ENCODE measurements around the gene DCDC2.

DNA sequence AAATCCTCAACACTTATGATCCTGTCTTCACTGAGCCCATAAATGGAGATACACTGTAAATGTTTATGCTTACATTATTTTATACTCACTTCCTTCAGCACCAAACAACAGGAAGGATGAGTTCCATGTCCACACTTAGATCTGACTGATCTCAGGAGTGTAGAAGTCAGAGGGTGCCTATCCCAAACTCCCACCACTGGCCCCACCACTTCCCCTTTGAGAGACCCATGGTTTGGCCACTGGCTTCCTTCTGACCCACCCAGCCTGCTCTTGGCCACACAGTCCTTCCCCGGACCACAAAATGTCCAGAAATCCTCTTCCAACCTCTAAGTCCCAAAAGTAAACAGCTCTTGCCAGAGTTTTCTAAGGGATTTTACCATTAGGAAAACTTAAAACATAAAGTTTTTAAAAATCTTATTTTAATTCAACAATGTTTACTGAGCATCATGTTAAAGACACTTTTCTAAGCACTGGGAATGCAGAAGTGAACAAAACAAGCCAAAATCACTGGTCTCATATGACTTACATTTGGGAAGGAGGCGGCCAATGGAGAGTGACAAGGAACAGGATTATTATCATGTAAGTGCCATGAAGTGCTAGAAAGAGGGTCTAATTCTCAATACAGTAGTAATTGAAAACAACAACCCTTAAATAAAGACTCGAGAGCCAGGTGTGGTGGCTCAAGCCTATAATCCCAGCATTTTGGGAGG is 128.0 kb downstream of the DCDC2 start:
- TF ChIP-seq POLR2AphosphoS5 (IDR thresholded peaks at IDR 0.05) (no peak), EP300 (IDR thresholded peaks at IDR 0.05; ENCODE audit: low read depth) (no peak)
- TF ChIP-seq, protein P1, sequence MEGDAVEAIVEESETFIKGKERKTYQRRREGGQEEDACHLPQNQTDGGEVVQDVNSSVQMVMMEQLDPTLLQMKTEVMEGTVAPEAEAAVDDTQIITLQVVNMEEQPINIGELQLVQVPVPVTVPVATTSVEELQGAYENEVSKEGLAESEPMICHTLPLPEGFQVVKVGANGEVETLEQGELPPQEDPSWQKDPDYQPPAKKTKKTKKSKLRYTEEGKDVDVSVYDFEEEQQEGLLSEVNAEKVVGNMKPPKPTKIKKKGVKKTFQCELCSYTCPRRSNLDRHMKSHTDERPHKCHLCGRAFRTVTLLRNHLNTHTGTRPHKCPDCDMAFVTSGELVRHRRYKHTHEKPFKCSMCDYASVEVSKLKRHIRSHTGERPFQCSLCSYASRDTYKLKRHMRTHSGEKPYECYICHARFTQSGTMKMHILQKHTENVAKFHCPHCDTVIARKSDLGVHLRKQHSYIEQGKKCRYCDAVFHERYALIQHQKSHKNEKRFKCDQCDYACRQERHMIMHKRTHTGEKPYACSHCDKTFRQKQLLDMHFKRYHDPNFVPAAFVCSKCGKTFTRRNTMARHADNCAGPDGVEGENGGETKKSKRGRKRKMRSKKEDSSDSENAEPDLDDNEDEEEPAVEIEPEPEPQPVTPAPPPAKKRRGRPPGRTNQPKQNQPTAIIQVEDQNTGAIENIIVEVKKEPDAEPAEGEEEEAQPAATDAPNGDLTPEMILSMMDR (IDR thresholded peaks at IDR 0.05): no peak

Measured in transverse colon (tissue), 4 donors.